GM19238 (cell line): ENCODE measurements around the gene VGF.
"Not testable (repeated sequence)": the region's sequence is repeated elsewhere in the genome, so short reads cannot be mapped to it uniquely, and the experiment has no call there.

Experiments used
- DNase-seq: peaks from one replicate; pipeline ENCODE4 v3.0.0; 2011; ENCODE audit warnings: low spot score; ENCODE audit not compliant: insufficient read length

Gene VGF

DNA sequence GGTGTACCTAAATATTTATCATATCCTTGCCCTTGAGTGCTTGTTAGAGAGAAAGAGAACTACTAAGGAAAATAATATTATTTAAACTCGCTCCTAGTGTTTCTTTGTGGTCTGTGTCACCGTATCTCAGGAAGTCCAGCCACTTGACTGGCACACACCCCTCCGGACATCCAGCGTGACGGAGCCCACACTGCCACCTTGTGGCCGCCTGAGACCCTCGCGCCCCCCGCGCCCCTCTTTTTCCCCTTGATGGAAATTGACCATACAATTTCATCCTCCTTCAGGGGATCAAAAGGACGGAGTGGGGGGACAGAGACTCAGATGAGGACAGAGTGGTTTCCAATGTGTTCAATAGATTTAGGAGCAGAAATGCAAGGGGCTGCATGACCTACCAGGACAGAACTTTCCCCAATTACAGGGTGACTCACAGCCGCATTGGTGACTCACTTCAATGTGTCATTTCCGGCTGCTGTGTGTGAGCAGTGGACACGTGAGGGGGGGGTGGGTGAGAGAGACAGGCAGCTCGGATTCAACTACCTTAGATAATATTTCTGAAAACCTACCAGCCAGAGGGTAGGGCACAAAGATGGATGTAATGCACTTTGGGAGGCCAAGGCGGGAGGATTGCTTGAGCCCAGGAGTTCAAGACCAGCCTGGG is 27.0 kb downstream of the VGF start:
- DNase-seq: peak; percentile 45

- no peak for DNase-seq
Measured at GRCh38 chr7:101137651-101138212, 27.6 kb downstream of the VGF start.

GRCh38 chr7:101134399-101134980 is 30.9 kb downstream of the VGF start:
- DNase-seq: no peak

- no peak for DNase-seq
Measured at GRCh38 chr7:101133621-101134398, 31.6 kb downstream of the VGF start.

- not testable (repeated sequence) for DNase-seq
Measured at GRCh38 chr7:101132626-101133600, 32.5 kb downstream of the VGF start.

DNA sequence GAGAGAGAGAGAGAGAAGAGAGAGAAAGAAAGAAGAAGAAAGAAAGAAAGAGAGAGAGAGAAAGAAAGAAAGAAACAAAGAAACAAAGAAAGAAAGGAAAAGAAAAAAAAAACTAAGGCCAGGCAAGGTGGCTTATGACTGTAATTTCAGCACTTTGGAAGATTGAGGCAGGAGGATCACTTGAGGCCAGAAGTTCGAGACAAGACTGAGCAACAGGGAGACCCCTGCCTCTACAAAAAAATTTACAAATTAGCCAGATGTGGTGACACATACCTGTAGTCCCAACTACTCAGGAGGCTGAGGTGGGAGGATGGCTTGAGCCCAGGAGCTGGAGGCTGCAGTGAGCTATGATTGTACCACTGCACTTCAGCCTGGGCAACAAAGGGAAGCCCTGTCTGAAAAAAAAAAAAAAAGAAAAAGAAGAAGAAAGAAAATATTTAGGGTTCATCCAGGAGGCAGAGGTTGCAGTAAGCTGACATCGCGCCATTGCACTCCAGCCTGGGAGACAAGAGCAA is 35.7 kb downstream of the VGF start:
- no peak for DNase-seq

DNA sequence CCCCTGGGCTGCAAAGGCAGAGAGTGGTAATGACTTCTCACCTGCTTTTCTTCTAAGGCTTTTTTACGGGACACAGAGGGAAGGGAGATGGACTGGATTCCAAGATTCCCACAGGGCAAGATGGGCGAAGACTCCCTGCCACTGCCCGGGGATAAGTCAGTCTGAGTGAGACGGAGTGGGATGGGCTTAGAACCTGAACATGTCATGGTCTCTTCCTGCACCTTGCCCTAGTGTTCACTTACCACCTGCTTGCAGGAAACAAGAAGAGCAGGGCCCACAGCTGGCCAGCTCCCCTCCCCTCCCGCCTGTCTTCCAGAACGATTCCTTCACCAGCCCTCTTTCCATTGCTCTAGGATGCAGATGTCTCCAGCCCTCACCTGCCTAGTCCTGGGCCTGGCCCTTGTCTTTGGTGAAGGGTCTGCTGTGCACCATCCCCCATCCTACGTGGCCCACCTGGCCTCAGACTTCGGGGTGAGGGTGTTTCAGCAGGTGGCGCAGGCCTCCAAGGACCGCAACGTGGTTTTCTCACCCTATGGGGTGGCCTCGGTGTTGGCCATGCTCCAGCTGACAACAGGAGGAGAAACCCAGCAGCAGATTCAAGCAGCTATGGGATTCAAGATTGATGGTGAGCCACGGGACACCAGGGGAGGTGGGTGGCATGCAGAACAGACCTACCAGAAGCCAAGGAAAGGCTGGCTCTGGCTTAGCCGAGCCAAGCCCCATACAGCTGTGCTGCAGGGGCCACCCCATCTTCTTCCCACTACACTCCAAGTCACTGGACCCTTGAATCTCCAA is 37.1 kb downstream of the VGF start:
- no peak for DNase-seq

- DNase-seq: no peak
Measured at GRCh38 chr7:101127460-101128039, 37.8 kb downstream of the VGF start.

- peak; percentile 70 for DNase-seq
Measured at GRCh38 chr7:101126651-101127459, 38.5 kb downstream of the VGF start, which contains the start of gene SERPINE1. Gene SERPINE1, plus strand, starts transcription at chr7:101127104. Its CDS starts 1,290 bp downstream, at chr7:101128394.

GRCh38 chr7:101125989-101126650 is 39.2 kb downstream of the VGF start:
- peak; percentile 49 for DNase-seq

DNA sequence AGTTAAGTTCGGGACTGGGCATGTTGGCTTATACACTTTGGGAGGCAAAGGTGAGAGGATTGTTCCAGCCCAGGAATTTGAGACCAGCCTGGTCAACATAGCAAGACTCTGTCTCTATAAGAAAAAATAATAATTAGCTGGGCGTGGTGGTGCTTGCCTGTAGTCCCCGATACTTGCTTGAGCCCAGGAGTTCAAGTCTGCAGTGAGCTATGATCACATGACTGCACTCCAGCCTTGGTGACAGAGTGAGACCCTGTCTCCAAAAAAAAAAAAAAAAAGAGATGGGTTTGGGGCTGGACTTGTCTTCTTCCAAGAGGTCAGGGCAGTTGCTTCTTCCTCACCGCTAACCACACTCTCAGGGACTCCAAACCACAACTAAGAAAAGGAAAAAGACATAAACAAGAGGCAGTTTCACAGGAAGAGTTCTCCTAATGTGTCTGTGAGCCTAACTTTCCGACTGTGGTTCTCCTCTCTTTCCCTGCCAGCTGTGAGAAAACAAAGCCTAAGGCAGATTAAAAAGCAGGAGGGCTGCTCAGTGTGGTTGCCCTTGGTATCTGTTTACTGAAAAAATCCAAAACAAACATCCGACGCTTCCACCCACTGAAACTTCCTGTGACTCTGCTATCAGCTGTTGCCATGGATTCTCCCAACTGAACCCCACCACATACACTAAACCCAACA is 40.9 kb downstream of the VGF start:
- no peak for DNase-seq

GRCh38 chr7:101123703-101124068 is 41.7 kb downstream of the VGF start:
- DNase-seq: no peak

- no peak for DNase-seq
Measured at GRCh38 chr7:101122933-101123702, 42.3 kb downstream of the VGF start.

DNA sequence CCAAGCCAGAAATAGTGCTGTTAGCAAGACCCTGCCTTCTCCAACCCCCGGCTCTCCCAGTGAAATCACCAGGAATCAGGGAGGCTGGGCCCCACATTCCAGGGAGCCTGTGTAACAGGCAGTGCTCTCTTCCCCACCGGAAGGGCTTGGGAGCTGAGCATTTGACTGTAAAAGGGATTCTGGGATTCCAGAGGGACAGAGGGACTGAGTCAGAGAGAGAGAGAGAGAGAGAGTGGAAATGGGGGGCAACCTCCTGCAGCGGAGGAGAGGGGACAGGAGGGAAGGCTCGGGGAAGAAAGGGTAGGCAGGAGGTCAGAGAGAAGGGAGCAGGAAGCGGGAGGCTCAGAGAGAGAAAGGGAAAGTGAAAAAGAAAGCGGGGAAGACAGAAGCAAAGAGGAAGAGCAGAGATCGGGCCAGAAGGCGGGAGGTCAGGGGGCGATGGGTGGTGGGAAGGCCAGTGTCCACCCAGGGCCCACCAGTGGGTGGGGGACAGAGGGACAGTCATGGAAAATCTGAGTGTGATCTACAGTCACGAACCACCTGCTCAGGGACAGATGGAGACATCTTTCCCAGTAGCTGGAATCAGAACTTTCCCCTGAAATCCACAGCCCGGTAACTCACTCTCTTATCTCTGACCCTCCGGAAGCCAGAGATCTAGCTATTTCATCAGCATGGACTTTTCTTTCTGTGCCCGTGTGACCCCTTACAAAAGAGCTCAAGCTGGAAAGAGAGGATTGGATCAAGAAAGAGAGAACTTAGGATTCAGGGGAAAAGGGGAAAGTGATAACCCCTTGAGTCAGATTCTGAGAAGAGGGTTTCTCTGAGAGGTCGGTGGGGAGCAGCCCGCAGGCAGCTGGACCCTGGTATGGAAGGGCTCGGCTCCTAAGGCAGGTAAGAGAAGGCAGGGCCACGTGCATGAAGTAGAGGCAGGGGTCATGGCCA is 43.1 kb downstream of the VGF start:
- DNase-seq: peak; percentile 40

GRCh38 chr7:101121631-101121990 is 43.8 kb downstream of the VGF start:
- not testable (repeated sequence) for DNase-seq

GRCh38 chr7:101120315-101120714 is 45.1 kb downstream of the VGF start:
- DNase-seq: no peak
